ENCODE results near the gene TXNDC5. TPM values are rescaled to one million over a fixed set of nuclear protein-coding genes. Genes with fewer than 3 reads are reported as not detected.

Gene TXNDC5
- total RNA-seq, 3 donors from 2014 or later, result 123 to 191 (median 165) TPM

GRCh38 chr6:7883381-7883780, 27.2 kb downstream of the TXNDC5 start:
- no peak for DNase-seq (ENCODE audit: low spot score in 2 of 2)

GRCh38 chr6:7882505-7883257, 27.9 kb downstream of the TXNDC5 start:
- DNase-seq (ENCODE audit: low spot score in 2 of 2), result no peak
- H3K4me3 ChIP-seq, result no peak overlapping the region
- H3K27me3 ChIP-seq, result no peaks in the 10 kb centered on the region
- TF ChIP-seq POLR2A (IDR thresholded peaks at IDR 0.05), result no peak
- no peak for TF ChIP-seq POLR2AphosphoS5 (IDR thresholded peaks at IDR 0.05)
- no peak for TF ChIP-seq CTCF (IDR thresholded peaks at IDR 0.05)
- peaks cover 13% of the 10 kb centered on the region for H3K36me3 ChIP-seq
- intact Hi-C loops (cut with DNase I; ENCODE audit: low total_unique reads), result no loop called here
- H3K4me1 ChIP-seq, result no peaks in the 10 kb centered on the region
- H3K27ac ChIP-seq, result no peak overlapping the region
- H3K9me3 ChIP-seq, result no peaks in the 10 kb centered on the region

More at GRCh38 chr6:7883381-7883780, 27.2 kb downstream of the TXNDC5 start:
- TF ChIP-seq CTCF (IDR thresholded peaks at IDR 0.05), result no peak
- TF ChIP-seq POLR2A (IDR thresholded peaks at IDR 0.05), result no peak
- TF ChIP-seq POLR2AphosphoS5 (IDR thresholded peaks at IDR 0.05), result no peak
- Histone ChIP-seq H3K36me3 (peaks cover 18% of the 10 kb centered on the region), H3K4me1 (no peaks in the 10 kb centered on the region), H3K9me3 (no peaks in the 10 kb centered on the region), H3K27me3 (no peaks in the 10 kb centered on the region), H3K27ac (no peak overlapping the region), H3K4me3 (no peak overlapping the region)
- intact Hi-C loops (cut with DNase I; ENCODE audit: low total_unique reads), result no loop called here

DNA sequence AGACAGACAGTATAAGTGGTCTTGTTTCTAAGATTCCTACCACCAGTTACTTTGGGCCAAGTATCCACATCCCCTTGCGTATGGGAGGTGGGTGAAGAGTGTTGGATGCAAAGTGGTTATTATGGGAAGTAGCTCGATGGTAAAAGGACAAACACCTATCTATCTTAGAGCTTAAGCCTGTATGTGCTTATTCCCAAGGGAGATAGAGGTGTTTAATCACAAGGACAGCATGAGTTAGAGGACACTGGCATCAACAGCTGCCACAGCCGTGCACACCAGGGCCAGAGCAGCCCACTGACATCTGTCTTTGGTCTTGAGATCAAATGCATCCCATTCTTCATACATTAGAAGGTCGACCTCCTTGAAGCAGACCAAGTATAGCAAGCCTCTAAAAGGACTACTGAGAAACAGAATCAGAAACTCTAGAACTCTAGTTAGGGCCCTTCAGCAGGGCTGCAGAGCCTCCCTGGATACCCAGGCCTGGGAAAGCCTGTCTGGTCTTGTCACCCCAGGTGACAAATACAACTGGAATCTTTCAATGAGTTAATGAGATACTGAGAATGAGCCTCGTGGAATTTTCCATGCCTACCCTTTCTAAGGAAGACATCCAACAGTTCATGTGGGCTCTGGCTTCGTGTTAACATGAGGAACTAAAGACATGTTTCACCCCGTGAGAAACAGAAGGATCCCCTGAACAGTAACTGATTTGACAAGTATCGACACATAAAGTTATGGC, 28.7 kb downstream of the TXNDC5 start:
- no peak overlapping the region for H3K4me3 ChIP-seq
- H3K36me3 ChIP-seq, result peaks cover 12% of the 10 kb centered on the region
- H3K4me1 ChIP-seq, result no peaks in the 10 kb centered on the region
- TF ChIP-seq POLR2A (IDR thresholded peaks at IDR 0.05) (no peak), POLR2AphosphoS5 (IDR thresholded peaks at IDR 0.05) (no peak), CTCF (IDR thresholded peaks at IDR 0.05) (no peak)
- no peaks in the 10 kb centered on the region for H3K9me3 ChIP-seq
- DNase-seq (ENCODE audit: low spot score in 2 of 2), result no peak
- H3K27me3 ChIP-seq, result no peaks in the 10 kb centered on the region
- intact Hi-C loops (cut with DNase I; ENCODE audit: low total_unique reads), result no loop called here
- H3K27ac ChIP-seq, result no peak overlapping the region

DNA sequence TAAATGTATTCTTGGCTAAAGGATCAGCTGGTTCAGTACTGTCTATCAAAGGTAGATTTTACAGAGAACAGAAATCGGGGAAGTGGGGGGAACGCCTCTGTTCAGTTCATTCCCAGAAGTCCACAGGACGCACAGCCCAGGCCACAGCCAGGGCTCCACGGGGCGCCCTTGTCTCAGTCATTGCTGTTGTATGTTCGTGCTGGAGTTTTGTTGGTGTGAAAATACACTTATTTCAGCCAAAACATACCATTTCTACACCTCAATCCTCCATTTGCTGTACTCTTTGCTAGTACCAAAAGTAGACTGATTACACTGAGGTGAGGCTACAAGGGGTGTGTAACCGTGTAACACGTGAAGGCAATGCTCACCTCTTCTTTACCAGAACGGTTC, 29.9 kb downstream of the TXNDC5 start:
- H3K36me3 ChIP-seq, result peaks cover 6% of the 10 kb centered on the region
- TF ChIP-seq POLR2A (IDR thresholded peaks at IDR 0.05), result no peak
- no peak for TF ChIP-seq POLR2AphosphoS5 (IDR thresholded peaks at IDR 0.05)
- intact Hi-C loops (cut with DNase I; ENCODE audit: low total_unique reads), result no loop called here
- H3K9me3 ChIP-seq, result no peaks in the 10 kb centered on the region
- H3K4me1 ChIP-seq, result no peaks in the 10 kb centered on the region
- no peak overlapping the region for H3K27ac ChIP-seq
- DNase-seq (ENCODE audit: low spot score in 2 of 2), result no peak
- no peaks in the 10 kb centered on the region for H3K27me3 ChIP-seq
- H3K4me3 ChIP-seq, result no peak overlapping the region

GRCh38 chr6:7879980-7880717, 30.4 kb downstream of the TXNDC5 start:
- Histone ChIP-seq H3K27ac (no peak overlapping the region), H3K9me3 (no peaks in the 10 kb centered on the region), H3K4me1 (no peaks in the 10 kb centered on the region), H3K36me3 (peaks cover 6% of the 10 kb centered on the region), H3K4me3 (no peak overlapping the region), H3K27me3 (no peaks in the 10 kb centered on the region)
- intact Hi-C loops (cut with DNase I; ENCODE audit: low total_unique reads), result no loop called here
- no peak for DNase-seq (ENCODE audit: low spot score in 2 of 2)
- TF ChIP-seq POLR2AphosphoS5 (IDR thresholded peaks at IDR 0.05), result no peak
- no peak for TF ChIP-seq POLR2A (IDR thresholded peaks at IDR 0.05)
- TF ChIP-seq CTCF (IDR thresholded peaks at IDR 0.05), result no peak
